BJ (cell line): ENCODE results near the gene MED16. TPM values are rescaled to one million over a fixed set of nuclear protein-coding genes. Genes with fewer than 3 reads are reported as not detected.
"Not testable (repeated sequence)": the region's sequence is repeated elsewhere in the genome, so short reads cannot be mapped to it uniquely, and the experiment has no call there.

Experiments
- CTCF ChIA-PET: fragments of 350-600 bp; formaldehyde crosslinking; extraction: SDS; loops from one replicate; lab custom pipeline; 2021; ENCODE audit warnings: antibody characterized with exemption, inconsistent platforms; lab: Yijun Ruan, JAX
- POLR2A ChIA-PET: fragments of 300-600 bp; sonication (Branson Sonifier 250); formaldehyde crosslinking; extraction: SDS; loops from one replicate; lab custom pipeline; 2021; ENCODE audit warnings: antibody characterized with exemption; lab: Charles Lee
- DNase-seq: peaks from one replicate; pipeline ENCODE4 v3.0.0-alpha.2; 2011; ENCODE audit warnings: low read depth
- H3K27me3 ChIP-seq: 2 replicates; pipeline ENCODE4 v1.6.0; 2011; ENCODE audit warnings: low read length; ENCODE audit not compliant: control insufficient read depth, insufficient read depth
- H3K36me3 ChIP-seq: 2 replicates; pipeline ENCODE4 v1.5.1; 2011; ENCODE audit warnings: low read length; ENCODE audit not compliant: control insufficient read depth, insufficient read depth
- H3K4me3 ChIP-seq: 2 replicates; pipeline ENCODE4 v1.5.1; 2011; ENCODE audit warnings: low read depth, mild to moderate bottlenecking, control low read depth, low read length
- polyA plus RNA-seq: library from polyadenylated mRNA; depleted of rRNA; stranded (reverse); fragments of >200 nt; gene quantifications from 2 replicates; pipeline ENCODE4 v1.2.3, GENCODE V29; 2011
- TF ChIP-seq, protein P1 (sequence below): IDR thresholded peaks from 2 replicates; pipeline ENCODE4 v1.5.1; 2011; ENCODE audit warnings: low read depth, mild to moderate bottlenecking, control low read depth, inconsistent platforms, low read length, moderate library complexity; ENCODE audit not compliant: insufficient read depth

The MED16 gene
- polyA plus RNA-seq, 1 experiment = 39.8 TPM

- ChIA-PET CTCF (no interaction called here), POLR2A (no interaction called here)
- peaks cover 25% of the 10 kb centered on the region for H3K36me3 ChIP-seq
- no peak for DNase-seq
- H3K4me3 ChIP-seq = no peak overlapping the region
- no peaks in the 10 kb centered on the region for H3K27me3 ChIP-seq
- TF ChIP-seq, protein P1, sequence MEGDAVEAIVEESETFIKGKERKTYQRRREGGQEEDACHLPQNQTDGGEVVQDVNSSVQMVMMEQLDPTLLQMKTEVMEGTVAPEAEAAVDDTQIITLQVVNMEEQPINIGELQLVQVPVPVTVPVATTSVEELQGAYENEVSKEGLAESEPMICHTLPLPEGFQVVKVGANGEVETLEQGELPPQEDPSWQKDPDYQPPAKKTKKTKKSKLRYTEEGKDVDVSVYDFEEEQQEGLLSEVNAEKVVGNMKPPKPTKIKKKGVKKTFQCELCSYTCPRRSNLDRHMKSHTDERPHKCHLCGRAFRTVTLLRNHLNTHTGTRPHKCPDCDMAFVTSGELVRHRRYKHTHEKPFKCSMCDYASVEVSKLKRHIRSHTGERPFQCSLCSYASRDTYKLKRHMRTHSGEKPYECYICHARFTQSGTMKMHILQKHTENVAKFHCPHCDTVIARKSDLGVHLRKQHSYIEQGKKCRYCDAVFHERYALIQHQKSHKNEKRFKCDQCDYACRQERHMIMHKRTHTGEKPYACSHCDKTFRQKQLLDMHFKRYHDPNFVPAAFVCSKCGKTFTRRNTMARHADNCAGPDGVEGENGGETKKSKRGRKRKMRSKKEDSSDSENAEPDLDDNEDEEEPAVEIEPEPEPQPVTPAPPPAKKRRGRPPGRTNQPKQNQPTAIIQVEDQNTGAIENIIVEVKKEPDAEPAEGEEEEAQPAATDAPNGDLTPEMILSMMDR = no peak
Observed at GRCh38 chr19:898663-899062, 5.7 kb upstream of the MED16 start.

DNA sequence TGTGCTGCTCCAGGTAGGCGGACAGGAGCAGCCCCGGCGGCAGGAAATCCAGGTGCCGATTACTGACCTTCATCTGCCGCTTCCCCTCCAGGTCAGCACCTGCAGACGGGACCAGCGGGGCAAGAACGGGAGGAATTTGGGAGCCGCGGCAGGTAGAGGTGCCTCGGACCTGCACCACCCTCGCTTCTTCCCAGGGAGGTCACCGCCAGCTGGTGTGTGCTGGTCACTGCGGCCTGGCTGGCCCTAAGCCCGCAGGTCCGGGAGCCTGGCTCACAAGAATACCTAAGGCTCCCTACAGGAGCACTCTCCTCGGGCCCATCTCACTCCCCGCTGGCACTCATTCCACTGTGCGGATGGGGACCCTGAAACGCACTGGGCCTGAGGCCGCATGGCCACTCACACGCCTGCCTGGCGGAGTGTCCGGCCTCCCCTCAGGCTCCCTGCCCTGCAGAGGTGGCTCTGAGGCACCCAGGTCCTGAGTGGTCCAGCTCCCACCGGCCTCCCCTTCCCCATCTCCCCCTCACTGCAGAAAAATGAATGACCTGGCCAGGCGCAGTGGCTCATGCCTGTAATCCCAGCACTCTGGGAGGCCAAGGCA, 4.6 kb upstream of the MED16 start:
- TF ChIP-seq, protein P1 = peak; percentile 12; the same call in 1 of the 2 replicates
- Histone ChIP-seq H3K36me3 (peaks cover 25% of the 10 kb centered on the region), H3K27me3 (no peaks in the 10 kb centered on the region), H3K4me3 (no peak overlapping the region)
- ChIA-PET POLR2A (interaction anchor here (0.6 kb wide), 1 partner anchor 43 kb away, joined by 3 read pairs; no protein-coding TSS in a partner anchor), CTCF (interaction anchor here (1.4 to 2.0 kb wide), 2 partner anchors 10 to 34 kb away, joined by 5 to 6 read pairs; no protein-coding TSS in a partner anchor)
- no peak for DNase-seq

DNA sequence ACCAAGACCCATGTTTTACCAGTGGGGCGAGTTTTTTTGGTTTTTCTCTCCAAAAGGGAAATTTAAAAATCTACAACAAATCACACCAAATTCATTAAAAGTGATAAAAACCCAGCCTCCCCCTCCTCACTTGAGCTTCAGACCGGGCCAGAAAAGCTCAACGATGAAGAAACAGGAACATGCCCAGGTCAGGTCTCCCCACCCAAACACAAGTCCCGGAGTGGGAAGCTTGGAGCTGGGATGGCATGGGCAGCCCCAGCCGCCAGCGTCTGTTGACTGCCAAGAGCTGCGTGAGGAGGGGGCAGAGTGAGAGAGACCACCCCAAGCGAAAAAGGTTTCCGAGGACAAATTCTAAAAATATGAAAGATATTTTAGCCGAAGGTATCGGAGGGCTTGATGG, 4.0 kb upstream of the MED16 start:
- Histone ChIP-seq H3K27me3 (no peaks in the 10 kb centered on the region), H3K36me3 (peaks cover 24% of the 10 kb centered on the region), H3K4me3 (no peak overlapping the region)
- ChIA-PET POLR2A (interaction anchor here (0.6 kb wide), 1 partner anchor 43 kb away, joined by 3 read pairs; no protein-coding TSS in a partner anchor), CTCF (interaction anchor here (0.6 to 2.0 kb wide), 3 partner anchors 10 to 126 kb away, joined by 3 to 6 read pairs (median 5); no protein-coding TSS in a partner anchor)
- DNase-seq = no peak
- TF ChIP-seq, protein P1 = no peak

GRCh38 chr19:896434-896833, 3.4 kb upstream of the MED16 start:
- CTCF ChIA-PET = interaction anchor here (0.6 to 2.0 kb wide), 3 partner anchors 11 to 126 kb away, joined by 3 to 6 read pairs (median 5); no protein-coding TSS in a partner anchor
- TF ChIP-seq, protein P1 = no peak
- Histone ChIP-seq H3K4me3 (no peak overlapping the region), H3K36me3 (peaks cover 22% of the 10 kb centered on the region), H3K27me3 (no peaks in the 10 kb centered on the region)
- POLR2A ChIA-PET = no interaction called here
- no peak for DNase-seq

- ChIA-PET CTCF (interaction anchor here (0.6 to 1.2 kb wide), 3 partner anchors 27 to 101 kb away, joined by 3 to 4 read pairs (median 3); no protein-coding TSS in a partner anchor), POLR2A (no interaction called here)
- Histone ChIP-seq H3K27me3 (no peaks in the 10 kb centered on the region), H3K36me3 (peaks cover 22% of the 10 kb centered on the region), H3K4me3 (peak overlapping the region; percentile 85)
- DNase-seq = no peak
- TF ChIP-seq, protein P1 = no peak
Observed at GRCh38 chr19:892243-892893, 619 bp downstream of the MED16 start.

DNA sequence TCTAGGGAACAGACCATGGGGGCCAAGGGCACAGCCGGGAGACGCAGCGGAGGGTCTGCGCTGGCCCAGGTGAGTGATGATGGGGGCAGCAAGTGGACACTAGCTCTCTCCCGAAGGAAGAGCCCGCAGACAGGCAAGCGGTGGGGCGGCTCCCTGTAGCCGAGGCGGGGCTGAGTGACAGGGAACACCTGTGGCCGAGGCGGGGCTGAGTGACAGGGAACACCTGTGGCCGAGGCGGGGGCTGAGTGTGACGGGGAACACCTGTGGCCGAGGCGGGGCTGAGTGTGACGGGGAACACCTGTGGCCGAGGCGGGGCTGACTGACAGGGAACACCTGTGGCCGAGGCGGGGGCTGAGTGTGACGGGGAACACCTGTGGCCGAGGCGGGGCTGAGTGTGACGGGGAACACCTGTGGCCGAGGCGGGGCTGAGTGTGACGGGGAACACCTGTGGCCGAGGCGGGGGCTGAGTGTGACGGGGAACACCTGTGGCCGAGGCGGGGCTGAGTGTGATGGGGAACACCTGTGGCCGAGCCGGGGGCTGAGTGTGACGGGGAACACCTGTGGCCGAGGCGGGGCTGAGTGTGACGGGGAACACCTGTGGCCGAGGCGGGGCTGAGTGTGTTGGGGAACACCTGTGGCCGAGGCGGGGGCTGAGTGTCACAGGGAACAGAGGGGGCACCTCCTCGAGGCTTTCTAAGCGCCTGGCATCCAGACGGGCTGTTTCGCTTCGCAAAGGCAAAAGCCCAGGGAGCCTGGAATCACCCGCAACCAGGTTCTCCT, 1.4 kb downstream of the MED16 start:
- H3K27me3 ChIP-seq, DNase-seq, POLR2A ChIA-PET: not testable (repeated sequence)
- H3K36me3 ChIP-seq = peaks cover 19% of the 10 kb centered on the region
- peak overlapping the region; percentile 85 for H3K4me3 ChIP-seq
- CTCF ChIA-PET = interaction anchor here (1.2 kb wide), 1 partner anchor 35 kb away, joined by 4 read pairs; no protein-coding TSS in a partner anchor
